Neutrophil (primary cell): ENCODE measurements around the gene STRIP1.

Experiments
- H3K27ac ChIP-seq: fragments of 200-600 bp; sonication (generic); 2 replicates; pipeline ENCODE4 v1.5.1; 2016; ENCODE audit warnings: mild to moderate bottlenecking, moderate library complexity
- H3K27me3 ChIP-seq: fragments of 200-600 bp; sonication (generic); 2 replicates; pipeline ENCODE4 v1.6.0; 2016; ENCODE audit warnings: mild to moderate bottlenecking
- H3K36me3 ChIP-seq: fragments of 200-600 bp; sonication (generic); 2 replicates; pipeline ENCODE4 v1.5.1; 2017
- H3K4me1 ChIP-seq, 2 experiments: fragments of 200-600 bp in 1 of 2; sonication (generic) in 1 of 2; 1 replicate in 1 of 2; 2 replicates in 1 of 2; pipeline versions ENCODE4 v1.5.1 to v1.6.1; 2013 to 2016; ENCODE audit warnings: low read depth in 1 of 2, low read length in 1 of 2, mild to moderate bottlenecking in 1 of 2, moderate library complexity in 1 of 2; ENCODE audit not compliant: control insufficient read depth in 1 of 2, insufficient read depth in 1 of 2
- H3K4me3 ChIP-seq, 2 experiments: fragments of 200-600 bp in 1 of 2; sonication (generic) in 1 of 2; 1 replicate in 1 of 2; 2 replicates in 1 of 2; pipeline ENCODE4 v1.5.1; 2013 to 2016; ENCODE audit warnings: low read depth in 1 of 2, low read length in 1 of 2, mild to moderate bottlenecking in 1 of 2, moderate library complexity in 1 of 2
- H3K9me3 ChIP-seq: fragments of 200-600 bp; sonication (generic); 2 replicates; pipeline ENCODE4 v1.5.1; 2016
- CTCF ChIP-seq: fragments of 200-600 bp; sonication (generic); IDR thresholded peaks from 2 replicates; pipeline ENCODE4 v1.5.1; 2016; ENCODE audit warnings: antibody characterized with exemption

Gene STRIP1

GRCh38 chr1:110056776-110057175 lies 22.4 kb downstream of the STRIP1 start:
- TF ChIP-seq CTCF: no peak
- no peaks in the 10 kb centered on the region for H3K27me3 ChIP-seq
- H3K4me1 ChIP-seq: no peaks in the 10 kb centered on the region
- H3K27ac ChIP-seq: no peak overlapping the region
- peaks cover 90% of the 10 kb centered on the region for H3K36me3 ChIP-seq
- no peak overlapping the region for H3K4me3 ChIP-seq
- no peaks in the 10 kb centered on the region for H3K9me3 ChIP-seq

- no peaks in the 10 kb centered on the region for H3K4me1 ChIP-seq
- no peaks in the 10 kb centered on the region for H3K27me3 ChIP-seq
- TF ChIP-seq CTCF: no peak
- no peak overlapping the region for H3K27ac ChIP-seq
- H3K9me3 ChIP-seq: no peaks in the 10 kb centered on the region
- H3K4me3 ChIP-seq: no peak overlapping the region
- peaks cover 78% of the 10 kb centered on the region for H3K36me3 ChIP-seq
Measured at GRCh38 chr1:110057963-110058518, 23.6 kb downstream of the STRIP1 start.

GRCh38 chr1:110058591-110058990 lies 24.2 kb downstream of the STRIP1 start:
- no peak for TF ChIP-seq CTCF
- Histone ChIP-seq H3K4me3 (no peak overlapping the region), H3K27me3 (no peaks in the 10 kb centered on the region), H3K4me1 (no peaks in the 10 kb centered on the region), H3K36me3 (peaks cover 72% of the 10 kb centered on the region), H3K27ac (no peak overlapping the region), H3K9me3 (no peaks in the 10 kb centered on the region)

GRCh38 chr1:110059133-110059863 lies 24.9 kb downstream of the STRIP1 start:
- TF ChIP-seq CTCF: no peak
- H3K36me3 ChIP-seq: peaks cover 65% of the 10 kb centered on the region
- H3K4me3 ChIP-seq: no peak overlapping the region
- no peak overlapping the region for H3K27ac ChIP-seq
- peaks cover 3% of the 10 kb centered on the region for H3K27me3 ChIP-seq
- no peaks in the 10 kb centered on the region for H3K4me1 ChIP-seq
- no peaks in the 10 kb centered on the region for H3K9me3 ChIP-seq

- TF ChIP-seq CTCF: peak; percentile 85
- no peak overlapping the region for H3K4me3 ChIP-seq
Measured at GRCh38 chr1:110060034-110060661, 25.7 kb downstream of the STRIP1 start.

More at GRCh38 chr1:110060034-110060661, 25.7 kb downstream of the STRIP1 start:
- Histone ChIP-seq H3K4me1 (no peaks in the 10 kb centered on the region), H3K27me3 (peaks cover 12% of the 10 kb centered on the region), H3K27ac (no peak overlapping the region), H3K36me3 (peaks cover 57% of the 10 kb centered on the region), H3K9me3 (no peaks in the 10 kb centered on the region)
